Measurements from ENCODE around the gene SCN3A.
A peak's percentile ranks its signal among the peaks of the same experiment; 100 is the strongest.

SCN3A gene

DNA sequence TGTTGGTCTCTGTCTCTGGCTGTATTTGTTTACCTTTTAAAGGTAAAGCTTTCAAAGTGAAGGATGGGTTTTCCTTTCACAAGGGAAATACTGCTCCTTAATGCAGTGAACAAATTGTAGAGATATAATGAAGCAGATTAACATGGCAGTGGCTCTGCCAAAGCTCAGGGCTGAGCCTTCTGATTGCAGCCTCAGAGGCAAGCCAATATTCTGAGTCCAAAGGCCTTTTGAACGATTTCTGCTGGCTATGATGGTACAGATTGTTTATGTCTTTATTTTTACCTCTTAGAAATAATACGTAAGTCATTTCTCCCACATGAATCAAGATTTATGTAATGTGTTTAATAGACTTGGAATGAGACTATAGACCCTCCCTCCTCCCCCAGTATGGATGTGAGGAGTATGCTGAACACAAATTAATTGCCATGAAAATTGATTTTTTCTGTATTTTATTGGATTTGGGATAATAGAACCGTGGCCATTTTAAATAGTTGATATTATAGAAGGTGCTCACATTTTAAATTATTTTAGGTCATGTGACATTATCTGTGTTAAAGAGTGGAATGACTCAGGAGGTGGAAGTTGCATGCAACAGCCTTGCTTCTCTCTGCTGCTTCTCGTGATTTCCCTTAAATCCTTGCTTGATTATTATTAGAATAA is 36.1 kb upstream of the SCN3A start:
- TF ChIP-seq, protein P1, sequence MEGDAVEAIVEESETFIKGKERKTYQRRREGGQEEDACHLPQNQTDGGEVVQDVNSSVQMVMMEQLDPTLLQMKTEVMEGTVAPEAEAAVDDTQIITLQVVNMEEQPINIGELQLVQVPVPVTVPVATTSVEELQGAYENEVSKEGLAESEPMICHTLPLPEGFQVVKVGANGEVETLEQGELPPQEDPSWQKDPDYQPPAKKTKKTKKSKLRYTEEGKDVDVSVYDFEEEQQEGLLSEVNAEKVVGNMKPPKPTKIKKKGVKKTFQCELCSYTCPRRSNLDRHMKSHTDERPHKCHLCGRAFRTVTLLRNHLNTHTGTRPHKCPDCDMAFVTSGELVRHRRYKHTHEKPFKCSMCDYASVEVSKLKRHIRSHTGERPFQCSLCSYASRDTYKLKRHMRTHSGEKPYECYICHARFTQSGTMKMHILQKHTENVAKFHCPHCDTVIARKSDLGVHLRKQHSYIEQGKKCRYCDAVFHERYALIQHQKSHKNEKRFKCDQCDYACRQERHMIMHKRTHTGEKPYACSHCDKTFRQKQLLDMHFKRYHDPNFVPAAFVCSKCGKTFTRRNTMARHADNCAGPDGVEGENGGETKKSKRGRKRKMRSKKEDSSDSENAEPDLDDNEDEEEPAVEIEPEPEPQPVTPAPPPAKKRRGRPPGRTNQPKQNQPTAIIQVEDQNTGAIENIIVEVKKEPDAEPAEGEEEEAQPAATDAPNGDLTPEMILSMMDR (IDR thresholded peaks at IDR 0.05; ENCODE audit: low read depth, low read length, missing control alignments), result no peak
- DNase-seq (ENCODE audit: low read depth), result no peak
- H3K4me3 ChIP-seq (ENCODE audit: low read depth, low read length), result no peak overlapping the region

DNA sequence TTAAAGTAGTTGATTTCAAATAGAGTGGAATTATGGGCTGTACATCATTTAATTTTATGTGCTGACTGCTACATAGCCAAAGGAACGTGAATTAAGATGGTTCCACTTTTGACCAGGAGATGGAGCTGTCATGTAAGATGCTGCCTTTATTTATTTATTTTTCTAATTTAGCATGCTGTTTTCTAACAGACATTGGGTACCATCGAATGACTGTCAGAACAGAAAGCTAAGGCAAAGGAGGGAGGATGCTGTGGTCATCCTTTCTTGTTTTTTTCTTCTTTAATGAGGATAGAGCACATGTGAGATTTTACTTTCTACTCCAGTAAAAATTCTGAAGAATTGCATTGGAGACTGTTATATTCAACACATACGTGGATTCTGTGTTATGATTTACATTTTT is 35.4 kb upstream of the SCN3A start, which contains the start of gene SCN2A:
SCN2A (plus strand) TSS at position 185 of the 400 bp plus-strand sequence. CDS start 56,410 bp downstream, outside the sequence.
- H3K4me3 ChIP-seq (ENCODE audit: low read depth, low read length), result no peak within 1 kb of the TSS
- peak; percentile 13 for DNase-seq (ENCODE audit: low read depth)
- TF ChIP-seq, protein P1 (IDR thresholded peaks at IDR 0.05; ENCODE audit: low read depth, low read length, missing control alignments), result peak; percentile 48

DNA sequence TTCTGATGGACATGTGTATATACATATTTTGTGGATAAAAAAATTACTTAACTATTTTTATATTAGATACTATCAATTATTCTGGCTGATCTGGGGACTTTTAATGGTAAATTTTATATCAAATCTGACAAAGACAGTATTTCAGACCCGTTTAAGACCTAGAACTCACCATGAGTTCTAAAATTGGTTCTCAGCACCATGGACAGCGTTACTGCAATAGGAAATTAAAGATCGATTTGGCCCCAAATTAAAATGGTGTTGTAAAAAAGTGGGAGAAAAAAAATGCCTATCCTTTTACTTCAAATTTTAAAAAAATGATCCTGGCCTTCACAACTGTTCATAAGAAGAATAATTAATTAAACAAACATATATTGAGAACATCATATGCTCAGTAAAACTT is 34.4 kb upstream of the SCN3A start:
- TF ChIP-seq, protein P1 (IDR thresholded peaks at IDR 0.05; ENCODE audit: low read depth, low read length, missing control alignments), result no peak
- H3K4me3 ChIP-seq (ENCODE audit: low read depth, low read length), result no peak overlapping the region
- no peak for DNase-seq (ENCODE audit: low read depth)

DNA sequence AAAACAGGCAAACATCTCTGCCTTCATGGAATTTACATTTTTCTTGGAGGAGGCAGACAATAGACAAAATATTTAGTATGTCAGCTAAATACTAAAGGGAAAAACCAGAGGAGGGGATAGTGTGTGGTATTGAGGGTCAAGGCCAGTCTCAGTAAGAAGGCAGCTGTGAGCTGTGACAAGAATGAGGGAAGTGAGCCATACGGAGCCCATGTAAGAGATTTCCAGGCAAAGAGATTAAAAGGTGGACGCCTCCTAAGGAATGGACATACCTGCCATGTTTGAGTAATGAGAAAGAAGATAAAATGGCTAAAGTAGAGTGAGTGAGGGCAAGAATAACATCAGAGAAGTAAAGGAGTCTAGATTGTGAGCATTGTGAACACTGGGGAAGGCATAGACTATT is 33.2 kb upstream of the SCN3A start:
- TF ChIP-seq, protein P1 (IDR thresholded peaks at IDR 0.05; ENCODE audit: low read depth, low read length, missing control alignments), result no peak
- no peak for DNase-seq (ENCODE audit: low read depth)
- H3K4me3 ChIP-seq (ENCODE audit: low read depth, low read length), result no peak overlapping the region

DNA sequence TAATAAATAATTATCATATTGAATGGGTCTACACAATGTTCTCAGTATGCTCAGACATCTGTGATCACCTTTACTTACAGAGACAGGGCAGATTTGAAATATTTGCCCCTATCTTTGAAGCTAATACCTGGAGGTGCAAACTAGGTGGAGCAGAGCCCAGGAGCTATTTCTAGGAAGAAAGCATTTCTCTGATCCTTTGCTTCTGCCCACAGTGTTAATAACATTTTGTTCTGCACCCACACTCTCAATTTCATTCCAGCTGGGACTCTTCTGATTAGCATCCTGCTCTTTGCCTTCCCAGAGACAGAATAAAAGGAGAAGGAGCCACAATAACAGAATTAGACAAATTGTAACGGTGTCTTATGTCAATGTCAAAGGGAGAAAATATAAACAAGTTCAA is 23.7 kb upstream of the SCN3A start:
- DNase-seq (ENCODE audit: low read depth), result no peak

DNA sequence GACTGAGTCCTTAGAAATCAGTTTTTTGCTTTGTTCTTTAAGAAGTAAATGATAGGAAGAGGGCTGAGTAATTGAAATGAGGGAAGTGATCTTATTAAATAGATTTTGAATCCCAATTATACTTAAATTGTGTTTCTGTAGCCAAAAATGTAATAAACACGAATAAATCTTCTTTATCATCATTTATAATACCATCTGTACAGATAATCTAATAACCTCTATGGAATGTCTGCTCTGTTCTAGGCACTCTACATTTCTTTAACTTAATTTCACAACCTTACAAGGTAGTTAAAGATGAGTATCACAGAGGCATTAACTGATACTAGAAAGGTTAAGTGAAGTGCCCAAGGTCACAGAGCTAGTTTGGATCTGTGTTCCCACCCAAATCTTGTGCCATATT is 21.1 kb upstream of the SCN3A start:
- TF ChIP-seq, protein P1 (IDR thresholded peaks at IDR 0.05; ENCODE audit: low read depth, low read length, missing control alignments), result no peak

More for the DNA sequence above, 23.7 kb upstream of the SCN3A start:
- no peak overlapping the region for H3K4me3 ChIP-seq (ENCODE audit: low read depth, low read length)
- TF ChIP-seq, protein P1 (IDR thresholded peaks at IDR 0.05; ENCODE audit: low read depth, low read length, missing control alignments), result no peak

DNA sequence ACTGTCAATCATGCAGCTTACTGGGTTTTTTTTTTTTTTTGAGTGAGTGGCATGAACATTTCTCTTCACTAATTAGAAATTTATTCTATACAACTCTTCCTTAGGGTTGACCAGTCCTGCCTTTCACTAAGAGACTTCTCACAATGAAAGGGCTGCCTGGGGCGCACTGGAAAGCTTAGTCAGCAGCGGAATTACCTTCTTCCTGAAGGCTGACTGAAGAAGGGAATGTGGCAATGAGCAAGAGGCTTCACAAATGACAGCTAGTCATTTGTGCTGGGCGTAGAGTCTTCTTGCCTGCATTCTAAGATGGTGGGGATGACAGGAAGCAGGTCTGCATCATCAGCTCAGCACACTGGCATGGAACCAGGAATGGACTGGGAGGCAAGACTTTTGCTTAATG is 15.6 kb upstream of the SCN3A start:
- TF ChIP-seq, protein P1 (IDR thresholded peaks at IDR 0.05; ENCODE audit: low read depth, low read length, missing control alignments), result no peak
- H3K4me3 ChIP-seq (ENCODE audit: low read depth, low read length), result no peak overlapping the region
- DNase-seq (ENCODE audit: low read depth), result no peak

More for the DNA sequence above, 21.1 kb upstream of the SCN3A start:
- no peak for DNase-seq (ENCODE audit: low read depth)
- no peak overlapping the region for H3K4me3 ChIP-seq (ENCODE audit: low read depth, low read length)

Data from GM12864 (cell line).